NCI-H748 treated with DMSO at 0.1 percent for 48 hours (cell line): ENCODE data around the gene HNF4A.

Experiments
- DNase-seq: peaks from one replicate; lab custom pipeline; 2025; lab: John Stamatoyannopoulos, UW

The HNF4A gene

DNA sequence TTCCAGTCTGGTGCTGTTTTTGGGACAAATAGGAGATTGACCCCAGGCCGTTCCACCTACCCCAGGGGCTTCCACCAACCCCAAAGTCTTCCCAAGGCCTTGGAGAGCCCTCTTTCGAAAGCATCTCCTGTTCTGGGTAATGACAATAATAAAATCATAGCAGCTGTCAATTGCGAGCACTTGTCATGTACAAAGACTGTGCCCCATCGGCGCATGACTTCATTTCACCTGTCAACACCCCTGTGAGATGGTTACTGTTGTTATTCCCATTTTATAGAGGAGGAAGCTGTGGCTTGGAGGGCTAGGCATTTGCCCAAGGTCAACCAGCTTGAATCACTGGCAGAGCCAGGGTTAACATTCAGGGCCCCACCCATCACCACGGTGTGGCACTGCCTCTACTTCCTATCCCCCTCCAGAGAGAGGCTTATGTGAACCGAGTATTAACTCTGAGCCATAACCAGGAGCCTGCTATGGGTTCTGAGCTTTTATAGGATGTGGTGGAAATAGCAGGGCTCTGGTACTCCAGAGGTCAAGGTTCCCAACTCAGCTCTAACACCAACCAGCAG is 51.2 kb downstream of the HNF4A start:
- no peak for DNase-seq

DNA sequence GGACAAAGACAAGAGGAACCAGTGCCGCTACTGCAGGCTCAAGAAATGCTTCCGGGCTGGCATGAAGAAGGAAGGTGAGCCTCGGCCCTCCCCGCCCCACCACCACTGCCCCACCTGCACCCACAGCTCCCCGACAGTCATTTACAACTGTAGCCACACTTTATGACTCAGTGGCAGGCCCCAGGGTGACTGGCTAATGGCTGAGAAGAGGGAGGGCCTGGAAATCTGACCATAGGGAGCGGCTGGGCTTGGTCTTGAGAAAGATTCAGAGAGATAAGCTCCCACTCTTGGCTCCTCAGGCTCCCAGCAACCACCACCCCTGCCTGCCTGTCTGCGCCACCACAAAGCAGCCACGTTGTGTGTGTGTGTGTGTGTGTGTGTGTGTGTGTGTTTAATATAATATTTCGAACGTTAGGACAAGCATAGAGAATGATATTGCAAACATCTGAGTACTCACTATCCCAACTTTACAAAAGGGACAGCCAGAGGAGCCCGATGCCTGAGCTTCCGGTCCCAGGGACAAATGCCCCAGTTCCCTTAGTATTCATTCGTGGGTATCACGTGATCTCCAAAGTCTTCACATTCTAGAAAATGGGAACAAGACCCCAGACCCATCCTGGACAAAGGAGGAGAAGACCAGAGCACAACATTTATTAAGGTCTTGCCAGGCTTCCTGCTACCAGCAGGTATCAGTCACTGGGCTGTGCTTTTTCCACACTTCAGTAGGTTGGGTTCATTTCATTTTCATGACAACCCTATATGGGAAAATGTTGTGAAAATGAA is 52.1 kb downstream of the HNF4A start:
- no peak for DNase-seq

DNA sequence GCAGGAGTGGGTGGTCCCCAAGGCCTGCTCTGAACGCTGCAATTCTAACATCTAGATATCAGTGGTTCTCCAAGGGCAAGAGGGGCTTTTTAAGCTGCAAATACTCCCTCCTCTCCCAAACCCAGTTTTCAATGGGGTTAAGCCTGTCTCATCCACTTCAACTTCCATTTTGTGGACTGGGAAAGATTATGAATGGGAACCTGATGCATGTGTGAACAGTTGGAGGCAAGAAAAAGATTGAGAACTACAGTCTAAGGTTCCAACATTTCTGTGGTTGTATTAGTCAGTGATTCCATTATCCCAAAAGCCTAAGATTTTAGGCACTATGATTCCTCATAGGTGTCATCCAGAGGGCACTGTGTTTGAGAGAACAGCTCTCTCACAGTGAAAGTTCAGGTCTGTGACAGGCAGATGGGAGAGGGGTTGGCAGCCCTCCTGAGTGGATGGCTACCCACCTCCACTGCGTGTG is 53.7 kb downstream of the HNF4A start:
- DNase-seq, result no peak

DNA sequence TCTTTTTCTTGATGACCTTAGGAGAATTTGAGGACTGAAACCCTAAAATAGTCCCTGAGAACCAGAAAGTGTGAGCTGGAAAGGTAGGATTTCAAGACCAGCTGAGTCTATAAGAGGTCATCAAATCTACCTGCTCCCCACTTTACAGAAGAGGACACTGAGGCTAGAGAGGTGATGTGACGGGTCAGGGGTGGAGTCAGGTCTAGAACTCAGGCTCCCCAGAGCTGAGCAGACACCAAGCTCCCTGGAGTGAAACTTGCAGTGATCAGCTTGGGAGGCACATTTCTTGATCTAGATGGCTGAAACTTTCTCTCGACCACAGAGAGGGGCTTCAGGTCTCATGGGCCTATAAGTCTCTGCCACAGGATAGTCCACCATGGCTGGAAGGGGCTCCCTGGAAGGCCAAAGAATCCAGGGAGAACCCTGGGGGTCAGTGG is 55.1 kb downstream of the HNF4A start:
- DNase-seq, result no peak

DNA sequence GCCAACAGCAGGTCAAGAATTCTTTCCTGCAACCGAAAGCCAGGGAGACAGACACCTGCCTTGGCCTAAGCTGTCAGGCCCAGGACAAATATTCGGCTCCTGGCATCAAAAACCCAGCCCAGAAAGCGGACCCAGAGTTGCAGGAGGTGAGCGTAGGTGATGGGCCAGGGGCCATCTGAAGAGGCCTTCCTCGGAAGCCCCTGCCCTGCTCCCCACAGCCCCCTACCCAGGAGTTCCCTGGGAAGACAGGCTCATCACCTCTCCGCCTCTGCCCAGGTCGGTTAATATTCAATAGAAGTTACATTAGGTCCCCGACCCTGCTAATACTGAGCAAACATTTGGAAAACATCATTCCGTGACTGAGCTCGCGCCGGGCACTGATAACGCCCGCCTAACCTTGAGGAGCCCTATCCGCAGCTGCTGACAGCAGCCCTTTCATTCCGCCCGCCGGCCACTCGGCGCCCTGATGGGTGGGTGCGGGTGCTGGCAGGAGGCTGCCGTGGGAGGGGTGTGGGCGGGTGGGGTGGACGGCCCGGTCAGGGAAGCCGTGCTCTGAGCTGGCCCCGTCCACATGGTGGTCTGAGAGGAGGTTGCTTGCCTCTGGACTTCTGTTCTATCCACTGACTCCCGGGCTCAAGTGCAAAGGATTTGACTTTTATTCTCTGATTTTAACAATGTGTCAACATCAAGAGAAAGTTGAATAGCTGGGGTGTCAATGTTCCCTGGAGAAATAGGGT is 55.7 kb downstream of the HNF4A start:
- no peak for DNase-seq

DNA sequence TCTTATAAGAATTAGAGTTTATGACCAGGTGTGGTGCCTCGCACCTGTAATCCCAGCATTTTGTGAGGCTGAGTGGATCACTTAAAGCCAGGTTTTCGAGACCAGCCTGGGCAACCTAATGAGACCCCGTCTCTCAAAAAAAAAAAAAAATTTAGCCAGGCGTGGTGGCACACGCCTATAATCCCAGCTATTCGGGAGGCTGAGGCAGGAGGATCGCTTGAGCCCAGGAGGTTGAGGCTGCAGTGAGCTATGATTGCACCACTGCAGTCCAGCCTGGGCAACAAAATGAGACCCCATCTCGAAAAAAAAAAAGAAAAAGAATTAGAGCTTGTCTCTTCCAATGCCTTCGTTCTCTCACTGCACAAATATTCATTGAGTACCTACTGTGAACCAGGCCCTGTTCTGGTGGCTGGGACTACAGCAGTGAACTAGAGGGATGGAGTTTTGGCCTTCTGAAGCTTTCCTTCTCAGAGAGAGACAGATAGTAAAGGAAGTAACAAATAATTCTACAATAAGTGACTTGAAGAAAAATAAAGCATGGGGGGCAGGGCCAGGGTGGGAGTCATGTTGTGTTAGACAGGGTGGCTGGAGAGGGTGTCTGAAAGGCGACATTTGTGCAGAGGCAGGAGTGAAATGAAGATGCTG is 56.4 kb downstream of the HNF4A start:
- no peak for DNase-seq

DNA sequence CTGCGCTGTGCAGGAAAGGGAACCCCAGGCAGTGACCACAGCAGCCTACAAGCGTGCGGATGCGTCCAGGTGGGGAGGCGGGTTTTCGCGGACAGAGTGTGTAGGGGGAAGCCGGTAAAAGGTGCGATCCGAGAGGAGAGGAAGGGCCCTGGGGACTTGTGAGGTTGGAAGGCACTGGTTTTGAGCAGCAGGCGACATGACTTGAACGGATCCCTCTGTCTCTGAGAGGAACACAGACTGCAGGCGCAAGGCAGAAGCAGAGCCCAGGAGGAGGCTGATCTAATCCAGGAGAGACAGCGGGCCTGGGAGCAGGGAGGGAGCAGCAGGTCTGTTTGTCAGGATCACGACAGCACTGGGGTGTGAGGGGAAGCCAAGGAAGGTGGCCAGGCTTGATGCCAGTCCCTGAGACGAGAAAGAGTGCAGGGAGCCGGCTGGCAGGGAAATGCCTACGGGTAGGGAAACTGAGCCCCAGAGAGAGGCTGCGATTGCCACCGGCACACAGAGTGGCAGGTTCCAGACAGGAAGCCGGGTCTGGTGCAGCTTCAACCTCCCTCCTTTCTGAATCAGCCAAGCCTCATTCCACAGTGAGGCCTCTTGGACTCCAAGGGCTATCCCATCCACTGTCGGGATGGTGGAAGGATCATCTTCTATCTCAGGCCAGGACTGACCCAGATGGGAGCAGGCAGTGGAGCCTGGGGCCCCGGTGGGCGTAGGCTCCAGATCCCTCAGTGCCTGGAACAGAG is 57.1 kb downstream of the HNF4A start:
- DNase-seq, result no peak

DNA sequence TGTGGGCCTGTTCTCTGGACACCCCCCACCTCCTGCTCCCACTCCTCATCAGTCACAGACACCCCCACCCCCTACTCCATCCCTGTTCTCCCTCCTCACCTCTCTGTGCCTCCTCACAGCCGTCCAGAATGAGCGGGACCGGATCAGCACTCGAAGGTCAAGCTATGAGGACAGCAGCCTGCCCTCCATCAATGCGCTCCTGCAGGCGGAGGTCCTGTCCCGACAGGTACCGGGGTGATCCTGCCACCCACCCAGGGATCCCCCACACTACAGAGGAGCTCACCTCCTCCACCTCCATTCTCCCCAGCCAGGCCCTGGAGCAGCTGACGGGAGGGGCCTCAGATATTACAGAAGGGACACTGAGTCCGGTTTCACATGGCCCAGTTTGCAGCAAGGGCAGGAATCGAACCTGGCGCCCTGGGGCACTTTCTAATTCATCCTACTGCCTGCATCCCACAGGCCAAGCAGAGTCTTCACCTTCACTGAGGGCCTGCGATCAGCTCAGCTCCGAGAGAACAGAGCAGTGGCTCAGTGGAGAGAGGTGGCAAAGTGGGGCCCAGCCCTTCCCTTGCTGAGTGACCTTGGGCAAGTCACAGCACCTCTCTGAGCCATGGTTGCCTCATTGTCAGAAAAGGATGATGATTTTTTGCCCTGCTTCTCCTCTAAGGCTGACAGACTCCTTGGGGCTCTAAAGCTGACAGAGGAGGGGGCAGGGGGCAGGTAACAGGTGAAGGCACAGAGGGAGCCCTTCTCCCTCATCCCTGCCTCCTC is 58.3 kb downstream of the HNF4A start:
- DNase-seq, result no peak

DNA sequence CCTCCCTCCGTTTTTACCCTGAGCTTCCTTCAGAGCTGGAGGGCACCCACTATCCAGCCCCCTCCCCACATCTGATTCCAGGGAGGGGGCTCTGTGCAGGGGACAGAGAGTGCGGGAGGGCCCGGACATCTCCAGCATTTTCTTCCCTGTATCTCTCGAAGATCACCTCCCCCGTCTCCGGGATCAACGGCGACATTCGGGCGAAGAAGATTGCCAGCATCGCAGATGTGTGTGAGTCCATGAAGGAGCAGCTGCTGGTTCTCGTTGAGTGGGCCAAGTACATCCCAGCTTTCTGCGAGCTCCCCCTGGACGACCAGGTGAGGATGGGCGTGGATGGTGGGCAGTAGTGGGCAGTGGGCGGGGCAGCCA is 58.8 kb downstream of the HNF4A start:
- DNase-seq, result no peak

DNA sequence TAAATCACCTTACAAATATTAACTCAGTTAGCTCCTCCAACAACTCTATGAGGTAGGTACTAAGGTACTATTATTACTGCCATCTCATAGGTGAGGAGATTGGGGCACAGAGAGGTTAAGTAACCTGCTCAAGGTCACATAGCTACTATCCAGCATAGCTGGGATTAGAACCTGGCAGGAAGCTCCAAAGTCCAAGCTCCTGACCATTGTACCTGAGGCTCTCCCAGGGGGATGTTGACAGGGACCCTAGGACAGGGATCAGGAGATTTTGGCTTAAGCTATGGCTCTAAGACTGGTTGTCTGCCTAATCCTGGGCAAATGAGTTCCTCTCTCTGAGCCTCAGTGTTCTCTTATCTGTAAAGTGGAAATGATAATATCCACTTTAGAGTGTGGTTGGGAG is 59.3 kb downstream of the HNF4A start:
- DNase-seq, result no peak

DNA sequence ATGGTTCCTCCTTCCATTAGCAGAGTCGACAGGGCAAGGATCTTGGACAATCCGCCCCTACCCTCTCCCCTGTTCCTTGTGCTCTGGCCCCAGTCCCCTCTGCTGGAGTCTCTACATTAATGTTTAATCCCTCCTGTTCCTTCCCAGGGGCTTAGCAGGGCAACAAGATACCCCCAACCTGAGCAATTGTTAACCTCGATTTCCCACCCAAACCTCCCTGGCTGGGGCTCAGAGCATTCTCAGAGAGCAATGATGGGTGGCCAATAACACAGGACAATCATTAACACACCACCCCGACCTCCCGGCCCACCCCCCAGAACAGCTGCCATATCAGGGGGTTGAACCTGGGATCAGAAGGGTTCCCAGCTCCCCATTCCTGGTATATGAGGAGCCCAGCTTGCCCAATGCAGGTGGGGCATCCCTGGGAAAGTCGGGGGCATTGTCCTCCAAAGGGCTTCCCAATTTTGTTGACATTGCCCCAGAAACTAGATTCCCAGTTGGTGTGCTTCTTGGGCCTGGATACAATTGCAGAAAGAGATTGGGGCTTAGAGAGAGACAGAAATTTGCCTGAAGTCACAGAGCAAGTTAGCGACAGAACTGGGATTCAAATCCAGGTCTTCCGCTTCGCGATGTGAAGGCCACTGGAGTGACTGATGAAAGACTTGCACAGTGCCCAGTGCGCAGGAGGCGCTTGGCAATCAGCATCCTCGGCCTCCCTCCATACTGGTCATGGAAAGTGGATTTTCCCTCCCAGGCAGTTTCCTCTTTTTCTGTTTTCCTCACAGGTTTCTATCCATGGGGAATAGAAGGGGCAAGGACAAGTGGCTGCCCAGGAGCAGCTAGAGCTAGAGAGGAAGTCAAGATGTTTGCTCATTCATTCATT is 60.6 kb downstream of the HNF4A start:
- DNase-seq, result no peak

DNA sequence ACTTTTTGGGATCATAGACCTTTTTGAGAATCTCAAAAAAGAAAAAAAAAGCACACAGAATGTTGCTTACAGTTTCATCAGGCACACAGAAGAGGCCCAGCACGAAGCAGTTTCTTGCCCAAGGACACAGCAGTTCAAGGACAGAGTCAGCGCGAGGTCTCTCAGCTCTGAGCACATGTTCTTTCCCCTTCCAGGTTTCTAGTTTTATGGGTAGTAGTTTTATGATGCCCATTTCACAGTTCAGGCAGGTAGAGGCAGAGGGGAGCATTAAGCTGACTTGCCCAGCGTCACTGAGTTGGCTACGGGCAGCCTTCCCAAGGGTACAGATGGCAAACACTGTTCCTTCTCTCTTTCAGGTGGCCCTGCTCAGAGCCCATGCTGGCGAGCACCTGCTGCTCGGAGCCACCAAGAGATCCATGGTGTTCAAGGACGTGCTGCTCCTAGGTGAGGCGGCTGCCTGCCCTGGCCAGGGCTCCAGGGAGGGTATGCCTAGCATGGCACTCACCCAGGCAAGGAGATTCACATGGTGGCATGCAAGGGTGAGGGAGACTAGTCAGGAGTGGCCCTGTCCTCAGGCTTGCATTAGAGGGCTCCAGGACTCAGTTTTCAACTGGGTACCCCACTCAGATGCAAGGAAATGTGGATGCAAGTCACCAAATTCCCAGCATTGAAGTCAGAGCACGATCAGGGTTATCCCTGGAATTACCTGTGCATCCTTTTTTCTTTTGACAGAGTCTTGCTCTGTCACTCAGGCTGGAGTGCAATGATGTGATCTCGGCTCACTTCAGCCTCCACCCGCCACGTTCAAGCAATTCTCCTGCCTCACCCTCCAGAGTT is 62.8 kb downstream of the HNF4A start:
- DNase-seq, result no peak

DNA sequence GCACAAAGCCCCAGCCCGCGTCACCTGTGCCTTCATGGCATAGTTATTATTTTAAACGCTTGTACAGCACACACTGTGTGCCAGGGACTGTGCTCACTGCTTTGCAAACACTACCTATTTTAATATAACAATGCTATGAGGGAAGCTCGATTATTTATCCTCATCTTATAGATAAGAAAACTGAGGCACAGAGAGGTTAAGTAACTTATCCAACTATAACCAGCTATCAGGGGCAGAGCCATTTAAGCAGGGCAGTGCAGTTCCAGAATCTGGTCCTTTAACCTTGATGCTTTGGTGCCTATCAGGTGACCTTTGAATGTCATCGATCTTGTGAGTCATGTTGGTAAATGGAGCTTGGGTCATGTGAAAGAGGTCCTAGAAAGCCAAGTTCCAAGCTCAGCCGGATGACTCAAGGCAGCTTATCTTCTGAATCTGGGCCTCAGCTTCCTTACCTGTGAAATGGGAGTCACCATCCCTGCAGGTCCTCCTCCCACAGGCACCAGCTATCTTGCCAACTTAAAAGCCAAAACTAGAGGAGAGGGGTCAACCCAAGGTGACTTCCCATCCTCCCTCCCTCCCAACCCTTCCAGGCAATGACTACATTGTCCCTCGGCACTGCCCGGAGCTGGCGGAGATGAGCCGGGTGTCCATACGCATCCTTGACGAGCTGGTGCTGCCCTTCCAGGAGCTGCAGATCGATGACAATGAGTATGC is 63.8 kb downstream of the HNF4A start:
- no peak for DNase-seq

DNA sequence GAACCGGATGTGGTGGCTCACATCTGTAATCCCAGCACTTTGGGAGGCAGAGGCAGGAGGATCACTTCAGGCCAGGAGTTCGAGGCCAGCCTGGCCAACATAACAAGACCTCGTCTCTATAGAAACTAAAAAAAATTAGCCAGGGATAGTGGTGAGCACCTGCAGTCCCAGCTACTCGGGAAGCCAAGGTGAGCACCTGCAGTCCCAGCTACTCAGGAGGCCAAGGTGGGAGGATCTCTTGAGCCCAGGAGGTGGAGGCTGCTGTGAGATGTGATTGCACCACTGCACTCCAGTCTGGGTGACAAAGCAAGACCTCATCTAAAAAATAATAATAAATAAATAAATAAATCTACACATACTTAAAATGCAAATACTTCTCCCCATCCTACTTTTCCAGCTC is 65.0 kb downstream of the HNF4A start:
- DNase-seq, result no peak

DNA sequence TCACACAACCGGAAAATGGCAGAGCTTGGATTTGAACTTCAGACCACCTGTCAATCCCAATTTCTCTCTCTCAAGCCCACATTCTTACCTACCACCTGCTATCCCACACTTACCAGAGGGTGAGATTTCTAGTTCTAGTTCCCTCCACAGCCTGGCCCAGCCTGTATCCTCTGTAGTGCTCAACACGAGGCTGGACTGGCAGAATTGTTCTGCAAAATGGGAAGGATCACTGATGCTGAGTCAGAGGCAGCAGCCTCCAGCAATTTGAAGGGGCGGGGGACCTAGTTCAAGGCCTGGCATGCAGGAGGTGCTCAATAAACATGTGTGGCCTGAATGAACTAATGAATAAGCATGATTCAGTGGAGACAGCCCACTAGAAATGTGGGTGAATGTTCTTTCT is 66.6 kb downstream of the HNF4A start:
- DNase-seq, result no peak

DNA sequence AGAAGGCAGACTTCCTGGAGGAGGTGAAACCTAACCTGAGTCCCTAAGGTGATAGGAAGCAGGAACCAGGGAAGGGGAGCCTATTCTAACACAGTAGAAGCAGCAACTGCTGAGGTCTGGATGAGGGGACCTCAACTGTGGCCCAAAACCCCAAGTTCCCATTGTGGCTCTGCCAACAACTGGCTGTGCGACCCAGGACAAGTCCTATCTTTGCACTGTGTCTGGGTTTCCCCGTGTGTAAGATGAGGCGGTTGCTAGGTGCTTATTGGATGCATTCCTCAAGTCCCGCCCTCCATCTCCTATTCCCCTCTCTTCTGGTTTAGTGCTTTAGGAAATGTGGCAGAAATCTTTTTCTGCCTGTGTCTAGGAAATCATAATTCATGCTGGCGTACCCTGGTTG is 68.0 kb downstream of the HNF4A start:
- DNase-seq, result no peak

DNA sequence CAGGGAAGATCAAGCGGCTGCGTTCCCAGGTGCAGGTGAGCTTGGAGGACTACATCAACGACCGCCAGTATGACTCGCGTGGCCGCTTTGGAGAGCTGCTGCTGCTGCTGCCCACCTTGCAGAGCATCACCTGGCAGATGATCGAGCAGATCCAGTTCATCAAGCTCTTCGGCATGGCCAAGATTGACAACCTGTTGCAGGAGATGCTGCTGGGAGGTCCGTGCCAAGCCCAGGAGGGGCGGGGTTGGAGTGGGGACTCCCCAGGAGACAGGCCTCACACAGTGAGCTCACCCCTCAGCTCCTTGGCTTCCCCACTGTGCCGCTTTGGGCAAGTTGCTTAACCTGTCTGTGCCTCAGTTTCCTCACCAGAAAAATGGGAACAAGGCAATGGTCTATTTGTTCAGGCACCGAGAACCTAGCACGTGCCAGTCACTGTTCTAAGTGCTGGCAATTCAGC is 68.6 kb downstream of the HNF4A start:
- DNase-seq, result no peak

DNA sequence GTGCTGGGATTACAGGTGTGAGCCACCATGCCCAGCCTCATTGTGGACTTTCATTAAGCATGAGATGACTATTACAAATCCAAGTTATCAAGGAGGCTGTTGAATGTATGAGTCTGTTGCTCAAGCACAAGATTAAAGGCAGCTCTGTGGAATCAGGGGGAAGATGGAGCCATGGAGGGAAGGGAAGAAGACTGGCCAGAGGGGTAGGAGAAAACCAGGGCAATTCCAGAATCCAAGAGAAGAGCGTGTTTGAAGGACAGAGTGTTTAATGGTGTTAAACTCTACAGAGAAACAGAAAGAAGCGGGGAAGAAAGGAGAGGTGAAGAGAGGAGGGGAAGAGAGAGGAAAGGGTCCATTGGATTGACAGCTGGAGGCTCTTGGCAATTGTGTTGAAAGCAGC is 70.4 kb downstream of the HNF4A start:
- no peak for DNase-seq
